H9 (cell line): ENCODE results near the gene ADGRG1. TPM values are rescaled to one million over a fixed set of nuclear protein-coding genes. Genes with fewer than 3 reads are reported as not detected.

Experiments used
- DNase-seq: peaks from one replicate; pipeline ENCODE4 v3.0.0-alpha.2; 2017
- H2AFZ ChIP-seq: one replicate; pipeline ENCODE4 v1.6.1; 2013; ENCODE audit warnings: mild to moderate bottlenecking, low read length, control low read depth, moderate library complexity
- H2AK5ac ChIP-seq: 2 replicates; pipeline ENCODE4 v1.6.1; 2013; ENCODE audit warnings: low read length, control low read depth, mixed read lengths; ENCODE audit not compliant: insufficient read length
- H2BK120ac ChIP-seq: one replicate; pipeline ENCODE4 v1.6.1; 2013; ENCODE audit warnings: low read depth, mild to moderate bottlenecking, low read length, control low read depth, inconsistent platforms; ENCODE audit not compliant: poor library complexity, severe bottlenecking
- H2BK12ac ChIP-seq: 2 replicates; pipeline ENCODE4 v1.6.1; 2013; ENCODE audit warnings: low read length, control low read depth, mixed read lengths, low read depth; ENCODE audit not compliant: insufficient read length
- H2BK15ac ChIP-seq: 2 replicates; pipeline ENCODE4 v1.6.1; 2013; ENCODE audit warnings: low read depth, low read length, control low read depth
- H2BK20ac ChIP-seq: one replicate; pipeline ENCODE4 v1.6.1; 2013; ENCODE audit warnings: low read depth, mild to moderate bottlenecking, low read length, control low read depth, inconsistent platforms; ENCODE audit not compliant: poor library complexity, severe bottlenecking
- H2BK5ac ChIP-seq: 2 replicates; pipeline ENCODE4 v1.6.1; 2013; ENCODE audit warnings: low read length, control low read depth, mixed read lengths; ENCODE audit not compliant: insufficient read length
- H3K14ac ChIP-seq: 2 replicates; pipeline ENCODE4 v1.6.1; 2013; ENCODE audit warnings: low read length, control low read depth; ENCODE audit not compliant: insufficient read depth
- H3K18ac ChIP-seq: 2 replicates; pipeline ENCODE4 v1.6.1; 2013; ENCODE audit warnings: low read depth, mild to moderate bottlenecking, mixed read lengths, low read length, control low read depth; ENCODE audit not compliant: insufficient read length
- H3K23ac ChIP-seq: 2 replicates; pipeline ENCODE4 v1.6.1; 2013; ENCODE audit warnings: low read length, control low read depth, mixed read lengths, low read depth; ENCODE audit not compliant: insufficient read length
- H3K23me2 ChIP-seq: 2 replicates; pipeline ENCODE4 v1.6.1; 2013; ENCODE audit warnings: low read depth, mild to moderate bottlenecking, mixed read lengths, low read length, control low read depth; ENCODE audit not compliant: insufficient read length, poor library complexity, severe bottlenecking
- H3K27ac ChIP-seq: 2 replicates; pipeline ENCODE4 v1.5.1; 2013; ENCODE audit warnings: low read length, control low read depth, mixed read lengths, low read depth; ENCODE audit not compliant: insufficient read length
- H3K27me3 ChIP-seq: 2 replicates; pipeline ENCODE4 v1.6.1; 2013; ENCODE audit warnings: low read length, control low read depth, inconsistent platforms; ENCODE audit not compliant: insufficient read depth
- H3K4ac ChIP-seq: 2 replicates; pipeline ENCODE4 v1.6.1; 2013; ENCODE audit warnings: low read depth, mild to moderate bottlenecking, control low read depth, inconsistent platforms, low read length, moderate library complexity
- H3K4me1 ChIP-seq: 2 replicates; pipeline ENCODE4 v1.6.1; 2013; ENCODE audit warnings: low read length, control low read depth, inconsistent platforms; ENCODE audit not compliant: insufficient read depth
- H3K4me2 ChIP-seq: 2 replicates; pipeline ENCODE4 v1.6.1; 2013; ENCODE audit warnings: low read length, control low read depth, mixed read lengths; ENCODE audit not compliant: insufficient read length, insufficient read depth
- H3K56ac ChIP-seq: 2 replicates; pipeline ENCODE4 v1.6.1; 2013; ENCODE audit warnings: low read depth, mild to moderate bottlenecking, mixed read lengths, low read length, control low read depth; ENCODE audit not compliant: insufficient read length
- H3K79me1 ChIP-seq: 2 replicates; pipeline ENCODE4 v1.6.1; 2013; ENCODE audit warnings: low read depth, mild to moderate bottlenecking, moderate library complexity, low read length, control low read depth, inconsistent platforms; ENCODE audit not compliant: insufficient read depth, poor library complexity, severe bottlenecking
- H3K79me2 ChIP-seq: 2 replicates; pipeline ENCODE4 v1.6.1; 2013; ENCODE audit warnings: low read length, control low read depth, inconsistent platforms; ENCODE audit not compliant: insufficient read depth
- H3K9ac ChIP-seq: 2 replicates; pipeline ENCODE4 v1.6.1; 2013; ENCODE audit warnings: low read length, control low read depth, mixed read lengths; ENCODE audit not compliant: insufficient read length; ENCODE audit errors: extremely low read depth
- H3K9me3 ChIP-seq: one replicate; pipeline ENCODE4 v1.6.1; 2013; ENCODE audit warnings: low read depth, low read length, inconsistent platforms; ENCODE audit not compliant: control insufficient read depth
- H3T11ph ChIP-seq: one replicate; pipeline ENCODE4 v1.6.1; 2013; ENCODE audit warnings: mild to moderate bottlenecking, low read length, control low read depth, inconsistent platforms
- H4K20me1 ChIP-seq: one replicate; pipeline ENCODE4 v1.6.1; 2013; ENCODE audit not compliant: control insufficient read depth, insufficient read length, insufficient read depth
- H4K5ac ChIP-seq: 2 replicates; pipeline ENCODE4 v1.6.1; 2013; ENCODE audit warnings: low read depth, mild to moderate bottlenecking, mixed read lengths, low read length, control low read depth; ENCODE audit not compliant: insufficient read length
- H4K8ac ChIP-seq: replicated peaks from 2 replicates; pipeline ENCODE4 v1.6.1; 2013; ENCODE audit warnings: low read length, control low read depth, mixed read lengths, low read depth; ENCODE audit not compliant: insufficient read length
- H4K91ac ChIP-seq: 2 replicates; pipeline ENCODE4 v1.6.1; 2013; ENCODE audit warnings: low read depth, mild to moderate bottlenecking, moderate library complexity, mixed read lengths, low read length, control low read depth; ENCODE audit not compliant: insufficient read length
- H3K27ac Mint-ChIP-seq, 3 experiments: 2 replicates in 2 of 3; 3 replicates in 1 of 3; pipeline ENCODE4 v1.8.0; 2020 to 2021; ENCODE audit warnings: mixed read lengths in 3 of 3, mild to moderate bottlenecking in 1 of 3, moderate library complexity in 1 of 3
- H3K27me3 Mint-ChIP-seq: 2 replicates; pipeline ENCODE4 v1.8.0; 2021; ENCODE audit warnings: low read depth, mild to moderate bottlenecking, moderate library complexity, mixed read lengths
- H3K36me3 Mint-ChIP-seq, 3 experiments: 2 replicates in 2 of 3; 3 replicates in 1 of 3; pipeline ENCODE4 v1.8.0; 2020 to 2021; ENCODE audit warnings: low read depth in 3 of 3, mixed read lengths in 3 of 3; ENCODE audit not compliant: insufficient read depth in 1 of 3
- H3K4me1 Mint-ChIP-seq, 2 experiments: 2 replicates each; pipeline ENCODE4 v1.8.0; 2020; ENCODE audit warnings: mixed read lengths in 2 of 2
- H3K4me3 Mint-ChIP-seq, 2 experiments: 2 replicates in 1 of 2; 3 replicates in 1 of 2; pipeline ENCODE4 v1.8.0; 2020 to 2021; ENCODE audit warnings: mild to moderate bottlenecking in 2 of 2, mixed read lengths in 2 of 2, moderate library complexity in 1 of 2
- H3K9me3 Mint-ChIP-seq, 2 experiments: 2 replicates in 1 of 2; 3 replicates in 1 of 2; pipeline ENCODE4 v1.8.0; 2020; ENCODE audit warnings: mild to moderate bottlenecking in 2 of 2, mixed read lengths in 2 of 2, moderate library complexity in 1 of 2
- CTCF ChIP-seq: fragments of 200-600 bp; sonication (generic); conservative IDR thresholded peaks from 3 replicates; pipeline ENCODE4 v1.8.0; 2021; ENCODE audit warnings: antibody characterized with exemption, mild to moderate bottlenecking
- WGBS: extraction: QIAGEN DNeasy Blood & Tissue Kit; methylation state at CpG from one replicate; pipeline ENCODE4 v1.1.7; 2013; ENCODE audit warnings: missing lambda C conversion rate, low lambda C conversion rate, mixed read lengths; ENCODE audit not compliant: insufficient read length; ENCODE audit errors: extremely low coverage; 5-methylcytosine and 5-hydroxymethylcytosine counted together
- total RNA-seq: library from RNA; stranded (reverse); gene quantifications from 2 replicates; pipeline ENCODE4 v1.2.1, GENCODE V29; 2021

Gene ADGRG1
- total RNA-seq, 1 experiment from 2014 or later = 1.1 TPM

DNA sequence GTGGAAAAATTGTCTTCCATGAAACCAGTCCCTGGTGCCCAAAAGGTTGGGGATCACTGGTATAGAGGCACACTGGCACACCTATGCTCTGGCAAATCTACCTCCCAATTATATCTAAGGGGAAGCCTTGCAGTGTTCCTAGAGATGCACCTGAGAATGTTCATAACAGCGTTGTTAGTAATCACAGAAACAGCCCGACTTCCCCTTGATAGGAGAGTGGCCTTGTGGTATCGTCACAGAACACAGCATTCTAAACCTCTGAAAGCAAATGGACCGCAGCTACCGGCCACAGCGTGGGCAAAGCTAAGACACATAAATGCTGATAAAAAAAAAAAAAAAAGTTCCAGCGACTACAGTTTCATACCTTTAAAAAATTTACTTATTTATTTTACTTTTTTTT lies 39.1 kb upstream of the ADGRG1 start:
- Histone ChIP-seq H3K27me3 (no peaks in the 10 kb centered on the region), H2AK5ac (no peak overlapping the region), H4K8ac (no peak overlapping the region), H4K91ac (no peak overlapping the region), H2BK120ac (no peak overlapping the region), H2BK12ac (no peak overlapping the region), H3K4me1 (no peaks in the 10 kb centered on the region), H3K79me2 (no peaks in the 10 kb centered on the region), H3T11ph (no peak overlapping the region), H2BK5ac (no peak overlapping the region), H3K4ac (no peak overlapping the region), H3K27ac (no peak overlapping the region), H2AFZ (no peak overlapping the region), H3K23me2 (no peaks in the 10 kb centered on the region), H2BK20ac (no peak overlapping the region), H3K4me2 (no peak overlapping the region), H2BK15ac (no peak overlapping the region), H3K14ac (no peak overlapping the region), H3K18ac (no peak overlapping the region), H3K79me1 (no peaks in the 10 kb centered on the region), H3K56ac (no peak overlapping the region), H4K5ac (no peak overlapping the region), H3K9me3 (no peaks in the 10 kb centered on the region), H4K20me1 (no peaks in the 10 kb centered on the region), H3K9ac (no peak overlapping the region), H3K23ac (no peak overlapping the region)
- Mint-ChIP-seq H3K9me3 (peaks cover 5 to 7% of the 10 kb centered on the region in 2 experiments; a peak in 3 of 5 replicates), H3K4me1 (peaks cover 7 to 9% of the 10 kb centered on the region in 2 experiments; a peak in 2 of 4 replicates), H3K27me3 (peaks cover 63% of the 10 kb centered on the region), H3K4me3 (no peak overlapping the region), H3K27ac (no peak overlapping the region), H3K36me3 (no peaks in the 10 kb centered on the region)
- WGBS = no CpG with 5 or more reads among the region's 7 CpGs
- no peak for DNase-seq
- TF ChIP-seq CTCF = no peak
